GM23338 (cell line): ENCODE results near the gene KLHDC9. TPM values are rescaled to one million over a fixed set of nuclear protein-coding genes. Genes with fewer than 3 reads are reported as not detected.
A peak's percentile ranks its signal among the peaks of the same experiment; 100 is the strongest.

ENCODE experiments used
- ATAC-seq: fragments of 200-7000 bp; cut with Tn5 transposase; 3 replicates; pipeline ENCODE4 v1.9.1; 2020
- DNase-seq: peaks from one replicate; pipeline ENCODE4 v3.0.0-alpha.2; 2015; ENCODE audit warnings: low spot score
- H2AFZ ChIP-seq: fragments of 200-600 bp; sonication (generic); 2 replicates; pipeline ENCODE4 v1.8.0; 2016; ENCODE audit warnings: antibody characterized with exemption, mild to moderate bottlenecking, moderate library complexity
- H3F3A ChIP-seq: fragments of 200-600 bp; sonication (generic); replicated peaks from 2 replicates; pipeline ENCODE4 v1.8.0; 2017; ENCODE audit warnings: antibody characterized with exemption, mixed run types, low read depth
- H3K27ac ChIP-seq: fragments of 200-600 bp; sonication (generic); 2 replicates; pipeline ENCODE4 v1.6.1; 2016; ENCODE audit warnings: low read depth
- H3K27me3 ChIP-seq: fragments of 200-600 bp; sonication (generic); 2 replicates; pipeline ENCODE4 v1.8.0; 2016; ENCODE audit warnings: mild to moderate bottlenecking, mixed run types, moderate library complexity; ENCODE audit not compliant: insufficient read depth
- H3K36me3 ChIP-seq: fragments of 200-600 bp; sonication (generic); 2 replicates; pipeline ENCODE4 v1.8.0; 2016; ENCODE audit warnings: mild to moderate bottlenecking; ENCODE audit not compliant: insufficient read depth
- H3K4me1 ChIP-seq: fragments of 200-600 bp; sonication (generic); 2 replicates; pipeline ENCODE4 v1.8.0; 2016; ENCODE audit warnings: mild to moderate bottlenecking, moderate library complexity; ENCODE audit not compliant: insufficient read depth
- H3K4me2 ChIP-seq: fragments of 200-600 bp; sonication (generic); 2 replicates; pipeline ENCODE4 v1.7.1; 2017; ENCODE audit warnings: mixed run types
- H3K4me3 ChIP-seq: fragments of 200-600 bp; sonication (generic); 2 replicates; pipeline ENCODE4 v1.6.1; 2016; ENCODE audit warnings: mixed run types
- H3K79me2 ChIP-seq: fragments of 200-600 bp; sonication (generic); replicated peaks from 2 replicates; pipeline ENCODE4 v1.8.0; 2017; ENCODE audit warnings: mild to moderate bottlenecking; ENCODE audit not compliant: insufficient read depth
- H3K9me2 ChIP-seq: fragments of 200-600 bp; sonication (generic); 2 replicates; pipeline ENCODE4 v1.8.0; 2017; ENCODE audit not compliant: insufficient read depth
- H4K20me1 ChIP-seq: fragments of 200-600 bp; sonication (generic); replicated peaks from 2 replicates; pipeline ENCODE4 v1.8.0; 2017; ENCODE audit warnings: mild to moderate bottlenecking; ENCODE audit not compliant: insufficient read depth
- H3K27ac Mint-ChIP-seq: 2 replicates; pipeline ENCODE4 v1.8.0; 2020; ENCODE audit warnings: inconsistent platforms, mild to moderate bottlenecking, moderate library complexity, mixed read lengths
- H3K27me3 Mint-ChIP-seq: 3 replicates; pipeline ENCODE4 v1.8.0; 2022; ENCODE audit warnings: low read depth, mild to moderate bottlenecking, moderate library complexity, mixed read lengths, inconsistent platforms; ENCODE audit not compliant: insufficient read depth, poor library complexity
- H3K36me3 Mint-ChIP-seq: 3 replicates; pipeline ENCODE4 v1.8.0; 2021; ENCODE audit warnings: low read depth, mild to moderate bottlenecking, inconsistent platforms, moderate library complexity, mixed read lengths
- H3K4me1 Mint-ChIP-seq: 3 replicates; pipeline ENCODE4 v1.8.0; 2020; ENCODE audit warnings: mild to moderate bottlenecking, inconsistent platforms, mixed read lengths
- H3K4me3 Mint-ChIP-seq: 3 replicates; pipeline ENCODE4 v1.8.0; 2021; ENCODE audit warnings: moderate library complexity, mild to moderate bottlenecking, inconsistent platforms, mixed read lengths
- H3K9me3 Mint-ChIP-seq: 3 replicates; pipeline ENCODE4 v1.8.0; 2020; ENCODE audit warnings: moderate library complexity, mild to moderate bottlenecking, inconsistent platforms, mixed read lengths
- EZH2 ChIP-seq: fragments of 200-600 bp; sonication (generic); IDR thresholded peaks from one replicate; pipeline ENCODE4 v1.8.0; 2017; ENCODE audit warnings: antibody characterized with exemption, mild to moderate bottlenecking, low read depth; ENCODE audit not compliant: unreplicated experiment
- STAT1 ChIP-seq: IDR thresholded peaks from one replicate; pipeline ENCODE4 v1.6.1; 2016; ENCODE audit warnings: antibody characterized with exemption; ENCODE audit not compliant: unreplicated experiment
- ZNF462 ChIP-seq: fragments of 250-450 bp; sonication (Bioruptor Pico); IDR thresholded peaks from 2 replicates; pipeline ENCODE4 v1.5.0; 2020; ENCODE audit warnings: mild to moderate bottlenecking, moderate library complexity
- polyA plus RNA-seq: library from polyadenylated mRNA; unstranded; fragments of >200 nt; fragmentation: Nextera tagmentation; extraction: Ambion mirVana; gene quantifications from 2 replicates; pipeline ENCODE4 v1.2.1, GENCODE V29; 2016
- total RNA-seq: library from RNA; depleted of rRNA; stranded (reverse); fragments of >200 nt; shearing (Covaris generic); gene quantifications from 2 replicates; pipeline ENCODE4 v1.2.3, GENCODE V29; 2014
- TF ChIP-seq, protein P1 (sequence below), 2 experiments: fragments of 200-600 bp in 1 of 2; sonication (generic) in 1 of 2; conservative IDR thresholded peaks; 2 replicates each; pipeline versions ENCODE4 v1.5.1 to v1.6.1; 2016 to 2017; ENCODE audit warnings: antibody characterized with exemption in 2 of 2, low read depth in 2 of 2, mild to moderate bottlenecking in 2 of 2, moderate library complexity in 1 of 2

KLHDC9 gene
- total and polyA plus RNA-seq, 2 experiments from 2014 or later: 5.6 to 6.6 TPM

DNA sequence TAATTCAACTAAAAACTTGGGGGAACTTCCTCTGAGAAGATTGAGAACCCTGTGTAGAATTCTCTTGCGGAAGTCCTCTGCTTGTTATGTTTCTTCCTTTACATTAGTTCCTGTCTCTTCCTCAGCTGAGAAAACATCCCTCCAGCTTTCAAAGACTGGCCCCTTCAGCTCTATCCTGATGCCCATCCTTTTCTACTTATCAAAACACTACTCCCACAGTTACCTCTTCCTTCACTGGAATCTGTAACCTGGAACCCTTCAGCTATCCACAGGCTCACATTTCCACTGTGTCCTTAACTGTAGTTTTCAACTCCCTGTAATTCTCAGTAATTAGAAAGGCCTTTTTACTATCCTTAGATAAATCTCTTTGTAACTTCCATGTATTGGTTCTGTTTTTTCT lies 40.3 kb downstream of the KLHDC9 start (continued):
- TF ChIP-seq ZNF462 (CRISPR knock-in tag) (no peak), STAT1 (no peak)

DNA sequence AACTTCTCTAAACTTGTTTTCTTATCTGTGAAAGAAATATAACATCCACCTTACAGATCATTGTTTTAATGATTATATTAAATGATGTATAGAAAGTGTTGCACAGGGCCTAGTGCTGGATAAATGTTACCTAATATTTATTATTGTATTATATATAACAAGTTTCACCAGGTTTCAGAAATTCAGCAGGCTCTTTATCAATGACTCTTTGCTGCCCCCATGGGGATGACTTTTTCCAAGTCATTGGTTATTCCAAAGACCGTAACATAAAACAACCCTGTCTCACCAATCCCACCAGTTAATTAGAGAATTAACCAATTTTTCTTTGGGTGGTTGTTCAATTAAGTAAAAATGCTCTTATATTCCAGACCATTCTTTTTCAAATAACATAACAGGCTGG lies 41.6 kb downstream of the KLHDC9 start:
- no peaks in the 10 kb centered on the region for H3K27me3 Mint-ChIP-seq
- Histone ChIP-seq H3K36me3 (no peaks in the 10 kb centered on the region), H3K27me3 (no peaks in the 10 kb centered on the region), H3K9me2 (no peaks in the 10 kb centered on the region), H4K20me1 (no peaks in the 10 kb centered on the region; the same call in 1 of the 2 replicates), H3K79me2 (peaks cover 12% of the 10 kb centered on the region), H3F3A (no peaks in the 10 kb centered on the region; the same call in 1 of the 2 replicates), H2AFZ (no peak overlapping the region), H3K4me2 (no peak overlapping the region), H3K27ac (peak overlapping the region; percentile 4; the same call in 1 of the 2 replicates), H3K4me3 (no peak overlapping the region), H3K4me1 (peaks cover 8% of the 10 kb centered on the region; the same call in 1 of the 2 replicates)
- H3K36me3 Mint-ChIP-seq: no peaks in the 10 kb centered on the region
- H3K9me3 Mint-ChIP-seq: no peaks in the 10 kb centered on the region
- H3K4me1 Mint-ChIP-seq: peaks cover 4% of the 10 kb centered on the region; the same call in 2 of the 3 replicates
- no peak overlapping the region for H3K27ac Mint-ChIP-seq
- DNase-seq (peak; percentile 81), ATAC-seq (peak; percentile 64)
- H3K4me3 Mint-ChIP-seq: no peak overlapping the region
- TF ChIP-seq, protein P1, sequence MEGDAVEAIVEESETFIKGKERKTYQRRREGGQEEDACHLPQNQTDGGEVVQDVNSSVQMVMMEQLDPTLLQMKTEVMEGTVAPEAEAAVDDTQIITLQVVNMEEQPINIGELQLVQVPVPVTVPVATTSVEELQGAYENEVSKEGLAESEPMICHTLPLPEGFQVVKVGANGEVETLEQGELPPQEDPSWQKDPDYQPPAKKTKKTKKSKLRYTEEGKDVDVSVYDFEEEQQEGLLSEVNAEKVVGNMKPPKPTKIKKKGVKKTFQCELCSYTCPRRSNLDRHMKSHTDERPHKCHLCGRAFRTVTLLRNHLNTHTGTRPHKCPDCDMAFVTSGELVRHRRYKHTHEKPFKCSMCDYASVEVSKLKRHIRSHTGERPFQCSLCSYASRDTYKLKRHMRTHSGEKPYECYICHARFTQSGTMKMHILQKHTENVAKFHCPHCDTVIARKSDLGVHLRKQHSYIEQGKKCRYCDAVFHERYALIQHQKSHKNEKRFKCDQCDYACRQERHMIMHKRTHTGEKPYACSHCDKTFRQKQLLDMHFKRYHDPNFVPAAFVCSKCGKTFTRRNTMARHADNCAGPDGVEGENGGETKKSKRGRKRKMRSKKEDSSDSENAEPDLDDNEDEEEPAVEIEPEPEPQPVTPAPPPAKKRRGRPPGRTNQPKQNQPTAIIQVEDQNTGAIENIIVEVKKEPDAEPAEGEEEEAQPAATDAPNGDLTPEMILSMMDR (conservative IDR thresholded peaks at IDR 0.05; ENCODE audit: low read depth in 2 of 2): peak; percentile 62 to 65
- TF ChIP-seq EZH2: no peak
